DOHH2 (cell line): ENCODE data around the gene JCHAIN.

Experiments
- H3F3A ChIP-seq: fragments of 200-600 bp; sonication (generic), shearing (Covaris generic); 2 replicates; pipeline ENCODE4 v1.6.0; 2016; ENCODE audit warnings: antibody characterized with exemption, mild to moderate bottlenecking; ENCODE audit not compliant: control insufficient read depth, insufficient read depth
- H3K27ac ChIP-seq: fragments of 200-600 bp; sonication (generic); 2 replicates; pipeline ENCODE4 v1.5.1; 2014; ENCODE audit warnings: low read depth, mild to moderate bottlenecking, low read length, moderate library complexity
- H3K27me3 ChIP-seq: fragments of 200-600 bp; sonication (generic); 2 replicates; pipeline ENCODE4 v1.6.1; 2014; ENCODE audit warnings: mild to moderate bottlenecking, low read length, mixed read lengths; ENCODE audit not compliant: control insufficient read depth
- H3K36me3 ChIP-seq: fragments of 200-600 bp; sonication (generic); 2 replicates; pipeline ENCODE4 v1.6.1; 2014; ENCODE audit warnings: mild to moderate bottlenecking, low read length, moderate library complexity, mixed read lengths; ENCODE audit not compliant: control insufficient read depth
- H3K4me1 ChIP-seq: fragments of 200-600 bp; sonication (generic); 2 replicates; pipeline ENCODE4 v1.6.1; 2014; ENCODE audit warnings: mild to moderate bottlenecking, low read length, mixed read lengths; ENCODE audit not compliant: control insufficient read depth
- H3K4me2 ChIP-seq: fragments of 200-600 bp; sonication (generic); 2 replicates; pipeline ENCODE4 v1.6.0; 2014; ENCODE audit warnings: mild to moderate bottlenecking, low read length, moderate library complexity
- H3K4me3 ChIP-seq: fragments of 200-600 bp; sonication (generic); 2 replicates; pipeline ENCODE4 v1.5.1; 2014; ENCODE audit warnings: mild to moderate bottlenecking, low read length, mixed read lengths
- H3K79me2 ChIP-seq: fragments of 200-600 bp; sonication (generic); 2 replicates; pipeline ENCODE4 v1.6.1; 2014; ENCODE audit warnings: mild to moderate bottlenecking, low read length, mixed read lengths; ENCODE audit not compliant: control insufficient read depth
- H3K9me2 ChIP-seq: fragments of 200-600 bp; sonication (generic); replicated peaks from 2 replicates; pipeline ENCODE4 v1.6.1; 2014; ENCODE audit warnings: mild to moderate bottlenecking, low read length, mixed read lengths; ENCODE audit not compliant: control insufficient read depth
- H3K9me3 ChIP-seq: fragments of 200-600 bp; sonication (generic); 2 replicates; pipeline ENCODE4 v1.6.1; 2014; ENCODE audit warnings: antibody characterized with exemption, low read length, mixed read lengths; ENCODE audit not compliant: control insufficient read depth, insufficient read depth
- H4K20me1 ChIP-seq: fragments of 200-600 bp; sonication (generic); 2 replicates; pipeline ENCODE4 v1.6.0; 2014; ENCODE audit warnings: low read depth, mild to moderate bottlenecking, antibody characterized with exemption, low read length, moderate library complexity; ENCODE audit not compliant: control insufficient read depth, insufficient read depth
- EZH2phosphoT487 ChIP-seq: fragments of 200-600 bp; sonication (generic); IDR thresholded peaks from 2 replicates; pipeline ENCODE4 v1.6.1; 2017; ENCODE audit warnings: borderline replicate concordance, mild to moderate bottlenecking, antibody characterized with exemption, low read length, moderate library complexity, mixed read lengths
- TF ChIP-seq, protein P1 (sequence below): fragments of 200-600 bp; sonication (generic); IDR thresholded peaks from one replicate; pipeline ENCODE4 v1.5.1; 2014; ENCODE audit warnings: antibody characterized with exemption, mild to moderate bottlenecking, low read depth, low read length; ENCODE audit not compliant: poor library complexity, severe bottlenecking

Gene JCHAIN

DNA sequence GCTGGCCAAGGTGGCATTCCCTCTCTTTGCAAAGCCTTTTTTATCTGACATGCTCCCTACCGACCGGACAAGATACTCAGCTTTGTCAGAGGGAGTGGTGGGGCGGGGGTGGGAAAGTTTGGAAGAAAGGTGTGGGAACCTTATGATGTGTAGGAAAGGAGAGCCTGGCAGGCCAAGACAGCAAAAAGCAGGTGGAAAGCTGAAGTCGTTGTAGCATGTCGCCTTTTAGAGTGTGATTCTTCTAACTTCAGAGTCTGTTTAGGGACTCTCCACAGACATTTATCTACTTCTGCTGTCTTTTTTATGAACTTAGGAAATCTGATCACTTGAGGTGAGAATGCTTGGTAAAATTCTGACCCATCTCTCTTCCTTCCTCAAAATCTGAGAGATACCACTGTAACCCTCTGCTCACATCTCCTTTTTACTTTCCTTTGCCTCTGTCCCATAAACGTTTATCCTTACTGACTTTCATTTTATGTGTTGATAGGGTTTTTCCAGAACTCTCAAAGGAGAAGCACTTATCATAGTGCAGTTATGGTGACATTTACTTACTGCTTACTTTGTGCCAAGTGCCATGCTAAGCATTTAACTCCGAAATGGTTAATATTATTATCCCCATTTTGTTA, 47.3 kb upstream of the JCHAIN start:
- Histone ChIP-seq H3K9me2 (no peaks in the 10 kb centered on the region), H3K4me2 (peak overlapping the region; percentile 71), H4K20me1 (no peaks in the 10 kb centered on the region), H3K27me3 (no peaks in the 10 kb centered on the region), H3K27ac (peak overlapping the region; percentile 42), H3K36me3 (peaks cover 4% of the 10 kb centered on the region; the same call in 1 of the 2 replicates), H3F3A (no peaks in the 10 kb centered on the region), H3K4me1 (peaks cover 71% of the 10 kb centered on the region), H3K79me2 (peaks cover 97% of the 10 kb centered on the region), H3K4me3 (peak overlapping the region; percentile 56), H3K9me3 (no peaks in the 10 kb centered on the region)
- TF ChIP-seq, protein P1, sequence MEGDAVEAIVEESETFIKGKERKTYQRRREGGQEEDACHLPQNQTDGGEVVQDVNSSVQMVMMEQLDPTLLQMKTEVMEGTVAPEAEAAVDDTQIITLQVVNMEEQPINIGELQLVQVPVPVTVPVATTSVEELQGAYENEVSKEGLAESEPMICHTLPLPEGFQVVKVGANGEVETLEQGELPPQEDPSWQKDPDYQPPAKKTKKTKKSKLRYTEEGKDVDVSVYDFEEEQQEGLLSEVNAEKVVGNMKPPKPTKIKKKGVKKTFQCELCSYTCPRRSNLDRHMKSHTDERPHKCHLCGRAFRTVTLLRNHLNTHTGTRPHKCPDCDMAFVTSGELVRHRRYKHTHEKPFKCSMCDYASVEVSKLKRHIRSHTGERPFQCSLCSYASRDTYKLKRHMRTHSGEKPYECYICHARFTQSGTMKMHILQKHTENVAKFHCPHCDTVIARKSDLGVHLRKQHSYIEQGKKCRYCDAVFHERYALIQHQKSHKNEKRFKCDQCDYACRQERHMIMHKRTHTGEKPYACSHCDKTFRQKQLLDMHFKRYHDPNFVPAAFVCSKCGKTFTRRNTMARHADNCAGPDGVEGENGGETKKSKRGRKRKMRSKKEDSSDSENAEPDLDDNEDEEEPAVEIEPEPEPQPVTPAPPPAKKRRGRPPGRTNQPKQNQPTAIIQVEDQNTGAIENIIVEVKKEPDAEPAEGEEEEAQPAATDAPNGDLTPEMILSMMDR = no peak
- no peak for TF ChIP-seq EZH2phosphoT487

DNA sequence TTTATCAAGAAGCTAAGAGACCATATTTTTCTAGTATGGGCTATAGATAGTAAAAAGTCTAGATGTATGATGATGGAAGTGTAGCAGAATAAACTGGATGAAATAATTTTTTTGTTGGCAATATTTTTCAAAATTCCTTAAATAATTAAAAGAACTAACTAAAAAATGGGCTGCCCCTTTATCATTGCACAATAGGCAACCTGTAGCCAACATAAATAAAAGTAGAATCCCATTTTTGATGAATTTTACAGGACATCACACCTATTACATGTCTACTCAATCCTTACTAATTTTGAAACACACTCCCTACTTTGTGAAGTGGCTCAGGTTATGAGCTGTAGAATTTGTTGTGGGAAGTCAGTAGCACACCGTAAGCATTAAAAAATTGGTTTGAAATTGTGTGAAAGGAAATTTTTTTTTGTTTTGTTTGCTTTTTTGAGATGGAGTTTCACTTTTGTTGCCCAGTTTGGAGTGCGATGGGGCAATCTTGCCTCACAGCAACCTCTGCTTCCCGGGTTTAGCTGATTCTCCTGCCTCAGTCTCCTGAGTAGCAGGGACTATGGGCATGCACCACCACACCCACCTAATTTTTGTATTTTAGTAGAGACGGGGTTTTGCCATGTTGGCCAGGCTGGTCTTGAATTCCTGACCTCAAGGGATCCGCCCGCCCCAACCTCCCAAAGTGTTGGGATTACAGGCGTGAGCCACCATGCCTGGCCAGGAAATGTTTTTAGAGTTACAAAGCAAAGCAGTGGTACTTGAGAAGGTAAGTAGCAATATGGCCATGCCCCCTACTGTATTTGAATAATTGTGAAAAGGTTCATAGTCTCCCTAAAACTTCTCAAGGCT, 46.5 kb upstream of the JCHAIN start:
- Histone ChIP-seq H3K9me3 (no peaks in the 10 kb centered on the region), H4K20me1 (no peaks in the 10 kb centered on the region), H3K9me2 (no peaks in the 10 kb centered on the region), H3K36me3 (peaks cover 4% of the 10 kb centered on the region; the same call in 1 of the 2 replicates), H3K4me1 (peaks cover 78% of the 10 kb centered on the region), H3K27ac (peak overlapping the region; percentile 42), H3K27me3 (no peaks in the 10 kb centered on the region), H3F3A (no peaks in the 10 kb centered on the region), H3K4me2 (peak overlapping the region; percentile 71), H3K79me2 (peaks cover 98% of the 10 kb centered on the region), H3K4me3 (peak overlapping the region; percentile 56)
- TF ChIP-seq, protein P1 = no peak
- no peak for TF ChIP-seq EZH2phosphoT487

DNA sequence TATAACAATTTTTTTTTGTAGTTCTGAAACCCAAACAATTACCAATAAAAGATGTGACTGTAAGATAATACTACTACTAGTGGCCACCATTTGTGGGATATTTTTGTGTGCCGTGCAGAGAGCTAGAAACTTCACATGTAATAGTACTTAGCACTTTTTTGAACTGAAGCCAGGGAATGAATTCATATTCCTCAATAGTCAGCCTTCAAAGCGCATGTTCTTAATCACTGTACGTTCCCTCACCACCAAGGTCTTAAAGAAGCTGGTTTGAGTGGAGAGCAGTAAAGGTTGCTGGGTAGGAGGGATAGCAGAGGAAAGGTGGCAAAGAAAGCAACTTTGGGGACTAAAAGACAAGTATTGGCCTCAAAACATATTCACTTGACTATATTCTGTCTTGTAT, 45.8 kb upstream of the JCHAIN start:
- Histone ChIP-seq H3K4me1 (peaks cover 82% of the 10 kb centered on the region), H4K20me1 (no peaks in the 10 kb centered on the region), H3K4me2 (peak overlapping the region; percentile 71), H3K9me3 (no peaks in the 10 kb centered on the region), H3K27ac (no peak overlapping the region), H3K79me2 (peaks cover 99% of the 10 kb centered on the region), H3K4me3 (no peak overlapping the region), H3K9me2 (no peaks in the 10 kb centered on the region), H3K36me3 (peaks cover 6% of the 10 kb centered on the region; the same call in 1 of the 2 replicates), H3K27me3 (no peaks in the 10 kb centered on the region), H3F3A (no peaks in the 10 kb centered on the region)
- TF ChIP-seq EZH2phosphoT487 = no peak
- TF ChIP-seq, protein P1 = no peak
